GM12878 (cell line): Measurements from ENCODE around the gene CELF2. TPM values are rescaled to one million over a fixed set of nuclear protein-coding genes. Genes with fewer than 3 reads are reported as not detected.
A peak's percentile ranks its signal among the peaks of the same experiment; 100 is the strongest.

Experiments
- ATAC-seq: fragments of 200-7000 bp; cut with Tn5 transposase; 3 replicates; pipeline ENCODE4 v1.9.1; 2020; ENCODE audit warnings: mild to moderate bottlenecking, moderate library complexity
- BruUV-seq: library from RNA; stranded (reverse); fragments of 400-500 nt; replicated peaks from 2 replicates; lab custom pipeline; 2021; lab: Mats Ljungman, UMichigan
- CTCF ChIA-PET: fragments of 300-600 bp; sonication (Branson Sonifier 250); formaldehyde crosslinking; extraction: SDS; loops from one replicate; lab custom pipeline; 2021; ENCODE audit warnings: inconsistent platforms; lab: Yijun Ruan, JAX
- POLR2A ChIA-PET: fragments of 350-600 bp; formaldehyde crosslinking; extraction: SDS; loops from one replicate; lab custom pipeline; 2021; ENCODE audit warnings: inconsistent platforms; lab: Charles Lee
- RAD21 ChIA-PET: fragments of 300-600 bp; sonication (Branson Sonifier 250); formaldehyde crosslinking; loops from one replicate; lab custom pipeline; 2023; ENCODE audit warnings: antibody characterized with exemption; ENCODE audit not compliant: unreplicated experiment; lab: Charles Lee
- SMC1A ChIA-PET: fragments of 300-600 bp; sonication (Branson Sonifier 250); formaldehyde crosslinking; loops from one replicate; lab custom pipeline; 2023; ENCODE audit not compliant: unreplicated experiment, uncharacterized antibody; lab: Charles Lee
- DNase-seq: peaks from one replicate; pipeline ENCODE4 v3.0.0-alpha.2; 2011; ENCODE audit warnings: low read depth, low spot score
- FAIRE-seq: peaks from 3 replicates; lab custom pipeline; 2011; peaks lifted over from hg19 to GRCh38; lab: Jason Lieb, UNC
- H2AFZ ChIP-seq: 2 replicates; pipeline ENCODE4 v1.6.0; 2011; ENCODE audit warnings: low read depth, low read length, control low read depth; ENCODE audit not compliant: control insufficient read depth
- H3K27ac ChIP-seq: 2 replicates; pipeline ENCODE4 v1.5.1; 2011; ENCODE audit warnings: control low read depth; ENCODE audit not compliant: control insufficient read depth, insufficient read depth
- H3K27me3 ChIP-seq, 2 experiments: replicated peaks in 1 of 2; 2 replicates each; pipeline versions ENCODE4 v1.6.0 to v1.6.1; 2011; ENCODE audit warnings: low read length in 1 of 2; ENCODE audit not compliant: control insufficient read depth in 2 of 2, insufficient read depth in 2 of 2
- H3K36me3 ChIP-seq, 2 experiments: 2 replicates each; pipeline ENCODE4 v1.5.1; 2011; ENCODE audit warnings: low read length in 1 of 2; ENCODE audit not compliant: control insufficient read depth in 2 of 2, insufficient read depth in 2 of 2
- H3K4me1 ChIP-seq: 2 replicates; pipeline ENCODE4 v1.6.1; 2011; ENCODE audit warnings: mild to moderate bottlenecking, low read length, moderate library complexity, mixed read lengths; ENCODE audit not compliant: control insufficient read depth, insufficient read depth
- H3K4me2 ChIP-seq: 2 replicates; pipeline ENCODE4 v1.6.0; 2011; ENCODE audit warnings: control low read depth; ENCODE audit not compliant: control insufficient read depth, insufficient read depth
- H3K4me3 ChIP-seq: fragments of 200-600 bp; sonication (generic); 2 replicates; pipeline ENCODE4 v1.5.1; 2016
- H3K79me2 ChIP-seq: 2 replicates; pipeline ENCODE4 v1.6.0; 2011; ENCODE audit warnings: low read length; ENCODE audit not compliant: control insufficient read depth, insufficient read depth
- H3K9ac ChIP-seq: 2 replicates; pipeline ENCODE4 v1.8.0; 2011; ENCODE audit warnings: low read length, control low read depth, mixed read lengths; ENCODE audit not compliant: control insufficient read depth, insufficient read depth
- H3K9me3 ChIP-seq: replicated peaks from 3 replicates; pipeline ENCODE4 v1.5.1; 2011; ENCODE audit warnings: mild to moderate bottlenecking, low read length; ENCODE audit not compliant: control insufficient read depth, insufficient read depth
- H4K20me1 ChIP-seq: 2 replicates; pipeline ENCODE4 v1.6.0; 2011; ENCODE audit not compliant: control insufficient read depth, insufficient read depth
- BCL11A ChIP-seq: IDR thresholded peaks from 2 replicates; pipeline ENCODE4 v1.6.1; 2011; ENCODE audit warnings: low read depth, low read length
- CBFB ChIP-seq: IDR thresholded peaks from 2 replicates; pipeline ENCODE4 v1.6.1; 2016; ENCODE audit warnings: antibody characterized with exemption, low read depth
- CBX5 ChIP-seq: sonication (generic); IDR thresholded peaks from 2 replicates; pipeline ENCODE4 v1.6.1; 2016; ENCODE audit warnings: low read depth, moderate library complexity, mild to moderate bottlenecking, inconsistent platforms
- EGR1 ChIP-seq, 2 experiments: IDR thresholded peaks; 1 replicate in 1 of 2; 2 replicates in 1 of 2; pipeline ENCODE4 v1.6.1; 2011 to 2012; ENCODE audit warnings: low read depth in 2 of 2, low read length in 2 of 2, borderline replicate concordance in 1 of 2, mild to moderate bottlenecking in 1 of 2, moderate library complexity in 1 of 2
- FOXM1 ChIP-seq: IDR thresholded peaks from 2 replicates; pipeline ENCODE4 v1.6.1; 2012; ENCODE audit warnings: low read depth, mild to moderate bottlenecking, inconsistent platforms, low read length, moderate library complexity
- HDAC6 ChIP-seq: fragments of 200-600 bp; sonication (generic); IDR thresholded peaks from one replicate; pipeline ENCODE4 v1.8.0; 2017; ENCODE audit warnings: antibody characterized with exemption; ENCODE audit not compliant: unreplicated experiment
- IKZF1 ChIP-seq: fragments of 450-650 bp; conservative IDR thresholded peaks from 2 replicates; pipeline ENCODE4 v1.6.1; 2017; ENCODE audit warnings: antibody characterized with exemption, mild to moderate bottlenecking
- MYB ChIP-seq: fragments of 150-350 bp; IDR thresholded peaks from 2 replicates; pipeline ENCODE4 v1.6.1; 2014; ENCODE audit warnings: mild to moderate bottlenecking, low read depth, low read length, borderline replicate concordance
- NFYB ChIP-seq: IDR thresholded peaks from 2 replicates; pipeline ENCODE4 v1.6.1; 2011; ENCODE audit warnings: low read depth, mild to moderate bottlenecking, low read length, improper control_type of control experiment, moderate library complexity; ENCODE audit not compliant: insufficient read depth
- POLR2AphosphoS2 ChIP-seq: IDR thresholded peaks from 2 replicates; pipeline ENCODE4 v1.6.1; 2011; ENCODE audit warnings: low read depth, mild to moderate bottlenecking, low read length, improper control_type of control experiment, moderate library complexity
- RFX5 ChIP-seq: IDR thresholded peaks from 2 replicates; pipeline ENCODE4 v1.6.1; 2011; ENCODE audit warnings: low read depth, low read length, improper control_type of control experiment
- SMAD5 ChIP-seq: IDR thresholded peaks from 2 replicates; pipeline ENCODE4 v1.6.1; 2016; ENCODE audit warnings: antibody characterized with exemption, low read depth
- STAT1 ChIP-seq: fragments of 450-650 bp; conservative IDR thresholded peaks from 2 replicates; pipeline ENCODE4 v1.6.1; 2014; ENCODE audit warnings: antibody characterized with exemption, mild to moderate bottlenecking
- ZNF207 ChIP-seq: fragments of 450-650 bp; IDR thresholded peaks from 2 replicates; pipeline ENCODE4 v1.6.1; 2014; ENCODE audit warnings: antibody characterized with exemption, mild to moderate bottlenecking, borderline replicate concordance
- WGBS: methylation state at CpG from one replicate; pipeline ENCODE4 v1.1.6; 2016; ENCODE audit warnings: low lambda C conversion rate; ENCODE audit not compliant: insufficient replicate concordance, insufficient coverage; ENCODE audit errors: missing lambda C conversion rate; 5-methylcytosine and 5-hydroxymethylcytosine counted together
- in situ Hi-C: fragments of 300-500 bp; cut with MboI; formaldehyde crosslinking; loops from 9 replicates; pipeline ENCODE4 v1.14.3; 2018; ENCODE audit warnings: mixed read lengths
- intact Hi-C: fragments of 100-400 bp; cut with micrococcal nuclease; formaldehyde crosslinking; loops from one replicate; pipeline ENCODE4 v1.14.2; 2022; ENCODE audit not compliant: unreplicated experiment
- polyA plus RNA-seq, 11 experiments: library from polyadenylated mRNA; depleted of rRNA in 4 of 11; unstranded in 6 of 11; stranded (reverse) in 5 of 11; fragments of >200 nt; fragmentation: Nextera tagmentation in 4 of 11; fragmentation: Illumina TruSeq in 1 of 11; extraction: Ambion mirVana in 4 of 11; extraction: Trizol in 1 of 11; gene quantifications; 1 replicate in 1 of 11; 2 replicates in 10 of 11; pipeline versions ENCODE4 v1.2.1 to v1.2.3, GENCODE V29; 2011 to 2016; ENCODE audit warnings: inconsistent platforms in 2 of 11, missing spikeins in 2 of 11, low read depth in 1 of 11
- total RNA-seq, 4 experiments: library from RNA; depleted of rRNA in 3 of 4; stranded (reverse); fragments of >200 nt in 3 of 4; fragmentation: Illumina TruSeq in 1 of 4; extraction: Trizol in 1 of 4; gene quantifications; 2 replicates each; pipeline versions ENCODE4 v1.2.1 to v1.2.3, GENCODE V29; 2013 to 2021
- TF ChIP-seq, protein P1 (sequence below): IDR thresholded peaks from 2 replicates; pipeline ENCODE4 v1.6.1; 2011; ENCODE audit warnings: borderline replicate concordance, low read depth, mild to moderate bottlenecking, moderate library complexity, mixed read lengths, low read length; ENCODE audit not compliant: insufficient read depth; ENCODE audit errors: extremely low read length
- TF ChIP-seq, protein P2 (sequence below): IDR thresholded peaks from 2 replicates; pipeline ENCODE4 v1.6.1; 2012; ENCODE audit warnings: low read depth, low read length, improper control_type of control experiment

Gene CELF2
- total and polyA plus RNA-seq, 10 of the 15 experiments (the other 5 are each of a cell fraction or from before 2014, with no cell fraction given), result 20.8 to 129 (median 86.3) TPM

DNA sequence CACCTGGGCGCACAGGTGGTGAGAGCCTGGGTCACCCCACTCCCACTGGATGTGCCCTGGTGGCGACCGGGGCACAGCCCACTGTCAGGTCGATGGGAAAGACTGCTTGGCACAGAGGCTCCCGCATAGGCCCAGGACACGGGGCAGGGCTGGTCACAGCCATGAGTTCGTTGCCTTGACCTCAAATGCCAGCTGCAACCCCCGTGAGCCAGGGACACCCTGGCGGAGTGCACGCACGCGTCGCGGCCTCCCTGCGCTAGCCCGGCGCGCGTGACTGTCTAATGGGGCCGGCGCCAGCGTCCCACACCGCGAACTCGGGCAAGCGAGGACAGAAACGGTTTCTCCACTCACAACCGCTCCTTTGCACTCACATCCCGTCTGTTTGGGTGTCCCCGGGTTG, 326.4 kb downstream of the CELF2 start:
- RAD21 ChIA-PET, result no interaction called here
- POLR2A ChIA-PET, result no interaction called here
- no peaks in the 10 kb centered on the region for H3K36me3 ChIP-seq
- CTCF ChIA-PET, result no interaction called here
- H3K4me3 ChIP-seq, result no peak overlapping the region
- no peak for FAIRE-seq
- no peaks in the 10 kb centered on the region; a peak in 1 of 4 replicates for H3K27me3 ChIP-seq
- H3K4me1 ChIP-seq, result no peaks in the 10 kb centered on the region
- H3K4me2 ChIP-seq, result no peak overlapping the region
- TF ChIP-seq ZNF207, result no peak
- TF ChIP-seq, protein P1, sequence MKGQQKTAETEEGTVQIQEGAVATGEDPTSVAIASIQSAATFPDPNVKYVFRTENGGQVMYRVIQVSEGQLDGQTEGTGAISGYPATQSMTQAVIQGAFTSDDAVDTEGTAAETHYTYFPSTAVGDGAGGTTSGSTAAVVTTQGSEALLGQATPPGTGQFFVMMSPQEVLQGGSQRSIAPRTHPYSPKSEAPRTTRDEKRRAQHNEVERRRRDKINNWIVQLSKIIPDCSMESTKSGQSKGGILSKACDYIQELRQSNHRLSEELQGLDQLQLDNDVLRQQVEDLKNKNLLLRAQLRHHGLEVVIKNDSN, result peak; percentile 3
- H2AFZ ChIP-seq, result no peak overlapping the region
- intact Hi-C loops, result no loop called here
- H3K9ac ChIP-seq, result no peak overlapping the region
- BruUV-seq, result no TSS peak
- no peaks in the 10 kb centered on the region for H3K79me2 ChIP-seq
- 74% methylated on average over 27 of the region's 30 CpGs for WGBS
- no peak for DNase-seq
- in situ Hi-C loops, result no loop called here
- SMC1A ChIA-PET, result no interaction called here
- H3K27ac ChIP-seq, result no peak overlapping the region
- no peak for ATAC-seq
- no peaks in the 10 kb centered on the region for H3K9me3 ChIP-seq
- H4K20me1 ChIP-seq, result no peaks in the 10 kb centered on the region

DNA sequence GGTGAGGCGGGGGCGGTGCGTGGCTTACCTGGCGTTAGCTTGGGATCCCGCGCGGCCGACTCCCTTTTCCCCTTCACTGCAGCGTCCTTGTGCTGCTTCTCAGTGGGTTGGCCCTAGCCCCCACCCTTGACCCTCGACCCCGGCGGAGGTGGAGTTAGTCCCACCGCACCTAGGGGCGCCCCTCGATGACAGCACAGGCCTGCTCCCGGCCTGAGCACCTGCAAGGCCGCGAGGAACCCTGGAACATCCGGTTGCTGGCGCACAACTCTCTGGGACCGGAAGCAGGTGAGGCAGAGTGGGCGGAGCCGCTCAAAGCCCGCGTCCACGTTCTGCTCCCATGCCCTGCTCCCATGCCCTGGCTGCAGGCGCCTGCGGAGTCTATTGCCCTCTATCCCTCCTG, 326.9 kb downstream of the CELF2 start:
- Histone ChIP-seq H3K27ac (no peak overlapping the region), H3K4me1 (no peaks in the 10 kb centered on the region), H3K4me3 (no peak overlapping the region), H3K27me3 (no peaks in the 10 kb centered on the region; a peak in 1 of 4 replicates), H3K9me3 (no peaks in the 10 kb centered on the region), H3K79me2 (no peaks in the 10 kb centered on the region), H4K20me1 (no peaks in the 10 kb centered on the region), H3K4me2 (no peak overlapping the region), H3K36me3 (no peaks in the 10 kb centered on the region), H2AFZ (peak overlapping the region; percentile 28), H3K9ac (no peak overlapping the region)
- SMC1A ChIA-PET, result no interaction called here
- WGBS, result 62% methylated on average over 27 of the region's 28 CpGs
- TF ChIP-seq, protein P2, sequence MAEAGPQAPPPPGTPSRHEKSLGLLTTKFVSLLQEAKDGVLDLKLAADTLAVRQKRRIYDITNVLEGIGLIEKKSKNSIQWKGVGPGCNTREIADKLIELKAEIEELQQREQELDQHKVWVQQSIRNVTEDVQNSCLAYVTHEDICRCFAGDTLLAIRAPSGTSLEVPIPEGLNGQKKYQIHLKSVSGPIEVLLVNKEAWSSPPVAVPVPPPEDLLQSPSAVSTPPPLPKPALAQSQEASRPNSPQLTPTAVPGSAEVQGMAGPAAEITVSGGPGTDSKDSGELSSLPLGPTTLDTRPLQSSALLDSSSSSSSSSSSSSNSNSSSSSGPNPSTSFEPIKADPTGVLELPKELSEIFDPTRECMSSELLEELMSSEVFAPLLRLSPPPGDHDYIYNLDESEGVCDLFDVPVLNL, result no peak
- TF ChIP-seq BCL11A (no peak), STAT1 (no peak), CBX5 (no peak), EGR1 (IDR thresholded peaks at IDR 0.05; ENCODE audit: borderline replicate concordance in 1 of 2, low read depth in 2 of 2, low read length in 2 of 2) (no peak), IKZF1 (no peak), MYB (no peak), HDAC6 (no peak), RFX5 (no peak), POLR2AphosphoS2 (no peak), NFYB (no peak), FOXM1 (no peak), SMAD5 (no peak), CBFB (no peak)
- in situ Hi-C loops, result no loop called here
- intact Hi-C loops, result no loop called here
- FAIRE-seq, result no peak
- ATAC-seq, result no peak
- POLR2A ChIA-PET, result no interaction called here
- DNase-seq, result no peak
- CTCF ChIA-PET, result no interaction called here
- RAD21 ChIA-PET, result no interaction called here
- BruUV-seq, result no TSS peak
